GM12892 (cell line): ENCODE results near the gene RGPD3.
"Not testable (repeated sequence)": the region's sequence is repeated elsewhere in the genome, so short reads cannot be mapped to it uniquely, and the experiment has no call there.

Experiments used
- POLR2A ChIP-seq: IDR thresholded peaks from 2 replicates; pipeline ENCODE4 v1.6.1; 2011; ENCODE audit warnings: low read depth, low read length, control low read depth
- POLR2AphosphoS5 ChIP-seq: IDR thresholded peaks from 2 replicates; pipeline ENCODE4 v1.6.1; 2011; ENCODE audit warnings: low read depth, low read length, control low read depth
- TAF1 ChIP-seq: IDR thresholded peaks from 2 replicates; pipeline ENCODE4 v1.6.1; 2011; ENCODE audit warnings: low read depth, mild to moderate bottlenecking, control low read depth, low read length, borderline replicate concordance

GRCh38 chr2:106500350-106500749 is 32.1 kb upstream of the RGPD3 start:
- not testable (repeated sequence) for TF ChIP-seq POLR2AphosphoS5, POLR2A, TAF1
